22Rv1 (cell line): Measurements from ENCODE around the gene APOE.
"Not testable (repeated sequence)": the region's sequence is repeated elsewhere in the genome, so short reads cannot be mapped to it uniquely, and the experiment has no call there.

Experiments
- H3K27ac ChIP-seq: fragments of 450-650 bp; 2 replicates; pipeline ENCODE4 v1.5.1; 2017
- CTCF ChIP-seq: fragments of 450-650 bp; IDR thresholded peaks from 2 replicates; pipeline ENCODE4 v1.5.1; 2017; ENCODE audit warnings: mild to moderate bottlenecking
- ZFX ChIP-seq: fragments of 450-650 bp; IDR thresholded peaks from 2 replicates; pipeline ENCODE4 v1.6.1; 2017; ENCODE audit warnings: antibody characterized with exemption, borderline replicate concordance

Gene APOE

GRCh38 chr19:44924243-44924725 is 18.7 kb downstream of the APOE start:
- no peak for TF ChIP-seq CTCF
- no peak for TF ChIP-seq ZFX
- no peak overlapping the region for H3K27ac ChIP-seq

GRCh38 chr19:44925114-44925891 is 19.7 kb downstream of the APOE start:
- no peak for TF ChIP-seq CTCF
- TF ChIP-seq ZFX: no peak
- H3K27ac ChIP-seq: no peak overlapping the region

- not testable (repeated sequence) for H3K27ac ChIP-seq
Observed at GRCh38 chr19:44926245-44927077, 20.9 kb downstream of the APOE start.

GRCh38 chr19:44927746-44928145 is 22.1 kb downstream of the APOE start:
- no peak overlapping the region for H3K27ac ChIP-seq
- TF ChIP-seq ZFX (no peak), CTCF (no peak)

- no peak overlapping the region for H3K27ac ChIP-seq
- TF ChIP-seq CTCF (no peak), ZFX (no peak)
Observed at GRCh38 chr19:44930088-44930487, 24.5 kb downstream of the APOE start.

GRCh38 chr19:44931541-44931940 is 25.9 kb downstream of the APOE start:
- no peak overlapping the region for H3K27ac ChIP-seq
- TF ChIP-seq ZFX (no peak), CTCF (no peak)

- no peak overlapping the region for H3K27ac ChIP-seq
- TF ChIP-seq CTCF: no peak
- TF ChIP-seq ZFX: no peak
Observed at GRCh38 chr19:44939668-44940067, 34.1 kb downstream of the APOE start.
